BJ (cell line): ENCODE measurements around the gene EHBP1. TPM values are rescaled to one million over a fixed set of nuclear protein-coding genes. Genes with fewer than 3 reads are reported as not detected.

ENCODE experiments used
- CTCF ChIA-PET: fragments of 350-600 bp; formaldehyde crosslinking; extraction: SDS; loops from one replicate; lab custom pipeline; 2021; ENCODE audit warnings: antibody characterized with exemption, inconsistent platforms; lab: Yijun Ruan, JAX
- POLR2A ChIA-PET: fragments of 300-600 bp; sonication (Branson Sonifier 250); formaldehyde crosslinking; extraction: SDS; loops from one replicate; lab custom pipeline; 2021; ENCODE audit warnings: antibody characterized with exemption; lab: Charles Lee
- DNase-seq: peaks from one replicate; pipeline ENCODE4 v3.0.0-alpha.2; 2011; ENCODE audit warnings: low read depth
- H3K27me3 ChIP-seq: 2 replicates; pipeline ENCODE4 v1.6.0; 2011; ENCODE audit warnings: low read length; ENCODE audit not compliant: control insufficient read depth, insufficient read depth
- H3K36me3 ChIP-seq: 2 replicates; pipeline ENCODE4 v1.5.1; 2011; ENCODE audit warnings: low read length; ENCODE audit not compliant: control insufficient read depth, insufficient read depth
- H3K4me3 ChIP-seq: 2 replicates; pipeline ENCODE4 v1.5.1; 2011; ENCODE audit warnings: low read depth, mild to moderate bottlenecking, control low read depth, low read length
- CTCF ChIP-seq: IDR thresholded peaks from 2 replicates; pipeline ENCODE4 v1.5.1; 2011; ENCODE audit warnings: low read depth, mild to moderate bottlenecking, control low read depth, inconsistent platforms, low read length, moderate library complexity; ENCODE audit not compliant: insufficient read depth
- polyA plus RNA-seq: library from polyadenylated mRNA; depleted of rRNA; stranded (reverse); fragments of >200 nt; gene quantifications from 2 replicates; pipeline ENCODE4 v1.2.3, GENCODE V29; 2011

EHBP1 gene
- polyA plus RNA-seq, 1 experiment = 43.8 TPM

- H3K27me3 ChIP-seq = no peaks in the 10 kb centered on the region
- no peak for TF ChIP-seq CTCF
- CTCF ChIA-PET = no interaction called here
- POLR2A ChIA-PET = no interaction called here
- H3K36me3 ChIP-seq = 0 out of 2 replicates have a peak, but pooled peaks cover 1% of the 10 kb centered on the region
- no peak overlapping the region for H3K4me3 ChIP-seq
- no peak for DNase-seq
Observed at GRCh38 chr2:62884086-62884485, 178.6 kb downstream of the EHBP1 start.

- POLR2A ChIA-PET = no interaction called here
- no peak for TF ChIP-seq CTCF
- DNase-seq = no peak
- CTCF ChIA-PET = no interaction called here
- Histone ChIP-seq H3K27me3 (no peaks in the 10 kb centered on the region), H3K36me3 (no peaks in the 10 kb centered on the region), H3K4me3 (no peak overlapping the region)
Observed at GRCh38 chr2:62884514-62884913, 179.0 kb downstream of the EHBP1 start.

- DNase-seq = no peak
- TF ChIP-seq CTCF = no peak
- Histone ChIP-seq H3K27me3 (no peaks in the 10 kb centered on the region), H3K4me3 (no peak overlapping the region), H3K36me3 (no peaks in the 10 kb centered on the region)
- ChIA-PET POLR2A (no interaction called here), CTCF (interaction anchor here (0.6 kb wide), 1 partner anchor 44 kb away, joined by 3 read pairs; no protein-coding TSS in a partner anchor)
Observed at GRCh38 chr2:62894966-62895631, 189.6 kb downstream of the EHBP1 start.

- no peak for TF ChIP-seq CTCF
- ChIA-PET POLR2A (no interaction called here), CTCF (no interaction called here)
- Histone ChIP-seq H3K27me3 (no peaks in the 10 kb centered on the region), H3K36me3 (no peaks in the 10 kb centered on the region), H3K4me3 (no peak overlapping the region)
- DNase-seq = no peak
Observed at GRCh38 chr2:62895632-62896009, 190.1 kb downstream of the EHBP1 start.

- CTCF ChIA-PET = interaction anchor here (0.7 kb wide), 1 partner anchor 193 kb away, joined by 3 read pairs; no protein-coding TSS in a partner anchor
- Histone ChIP-seq H3K27me3 (no peaks in the 10 kb centered on the region), H3K4me3 (no peak overlapping the region), H3K36me3 (no peaks in the 10 kb centered on the region)
- DNase-seq = no peak
- no peak for TF ChIP-seq CTCF
- POLR2A ChIA-PET = no interaction called here
Observed at GRCh38 chr2:62897187-62897827, 191.8 kb downstream of the EHBP1 start.
